Left kidney (tissue), 1 donor: ENCODE measurements around the gene SCOC. TPM values are rescaled to one million over a fixed set of nuclear protein-coding genes. Genes with fewer than 3 reads are reported as not detected.

Experiments used
- polyA plus RNA-seq: library from polyadenylated mRNA; unstranded; fragments of 120-200 nt; gene quantifications from one replicate; pipeline ENCODE4 v1.2.1, GENCODE V29; 2013; ENCODE audit not compliant: insufficient read length

SCOC gene
- polyA plus RNA-seq, 1 donor: 140 TPM

Other genes starting within 250 kb of the SCOC start
- gene MAML3, start 219.5 kb upstream of the SCOC start, polyA plus RNA-seq: 17.2 TPM
- gene CLGN, start 54.0 kb downstream of the SCOC start, polyA plus RNA-seq: 4.3 TPM
- not detected for gene MGAT4D, start 124.6 kb downstream of the SCOC start, polyA plus RNA-seq
- gene ELMOD2, start 150.5 kb downstream of the SCOC start, polyA plus RNA-seq: 51.0 TPM
- gene UCP1, start 195.3 kb downstream of the SCOC start, polyA plus RNA-seq: 0.25 TPM